Ovary (tissue), 9 donors: ENCODE data around the gene MOB1A. TPM values are rescaled to one million over a fixed set of nuclear protein-coding genes. Genes with fewer than 3 reads are reported as not detected.

ENCODE experiments used
- DNase-seq, 5 donors: peaks; one replicate each; pipeline ENCODE4 v3.0.0-alpha.2; 2019 to 2020
- H3K27ac ChIP-seq, 2 donors: fragments of 200-600 bp; one replicate each; pipeline versions ENCODE4 v1.5.1 to v1.8.0; 2019 to 2022
- H3K27me3 ChIP-seq: fragments of 200-600 bp; one replicate; pipeline ENCODE4 v1.8.0; 2022
- H3K36me3 ChIP-seq: fragments of 200-600 bp; sonication (generic); one replicate; pipeline ENCODE4 v1.5.1; 2019
- H3K4me1 ChIP-seq: one replicate; pipeline ENCODE4 v1.8.1; 2013; ENCODE audit warnings: mild to moderate bottlenecking, moderate library complexity; ENCODE audit not compliant: insufficient read depth
- H3K4me3 ChIP-seq: fragments of 200-600 bp; sonication (generic); one replicate; pipeline ENCODE4 v1.5.1; 2017
- H3K9me3 ChIP-seq, 2 donors: fragments of 200-600 bp in 1 of 2; sonication (generic) in 1 of 2; one replicate each; pipeline versions ENCODE4 v1.5.1 to v1.8.1; 2013 to 2019; ENCODE audit warnings: mild to moderate bottlenecking in 1 of 2, moderate library complexity in 1 of 2
- EP300 ChIP-seq: sonication (generic); formaldehyde crosslinking; IDR thresholded peaks from one replicate; pipeline ENCODE4 v1.6.1; 2017; ENCODE audit warnings: antibody characterized with exemption
- POLR2A ChIP-seq: fragments of 450-650 bp; IDR thresholded peaks from one replicate; pipeline ENCODE4 v1.6.1; 2017; ENCODE audit warnings: antibody characterized with exemption, mild to moderate bottlenecking, moderate library complexity
- WGBS, 3 donors: extraction: QIAGEN DNeasy Blood & Tissue Kit in 1 of 3; methylation state at CpG; one replicate each; pipeline versions ENCODE4 v1.1.5 to v1.1.7; 2013 to 2017; 5-methylcytosine and 5-hydroxymethylcytosine counted together
- intact Hi-C, 4 donors: fragments of 100-400 bp; cut with DNase I; formaldehyde crosslinking; loops; one replicate each; pipeline versions ENCODE4 v1.11.0 to v1.15.1; 2022 to 2023
- polyA plus RNA-seq, 2 donors: library from polyadenylated mRNA; stranded (reverse); fragments of 200-250 nt in 1 of 2; fragments of 350-450 nt in 1 of 2; fragmentation: Illumina TruSeq in 1 of 2; extraction: RNeasy Lipid Tissue Mini Kit (QIAGEN cat#74804) in 1 of 2; gene quantifications; one replicate each; pipeline ENCODE4 v1.2.3, GENCODE V29; 2013 to 2014
- total RNA-seq, 7 donors: library from RNA; depleted of rRNA in 2 of 7; stranded (reverse); fragments of >200 nt in 2 of 7; fragmentation: NEBNext Ultra II Directional in 3 of 7; extraction: Animal tissue kit (Norgen Biotek cat#: 25700) in 3 of 7; gene quantifications; one replicate each; pipeline versions ENCODE4 v1.1.0 to v1.2.4, GENCODE V29; 2016 to 2023
- TF ChIP-seq, protein P1 (sequence below), 3 donors: fragments of 450-650 bp in 2 of 3; fragments of 200-600 bp in 1 of 3; IDR thresholded peaks; one replicate each; pipeline versions ENCODE4 v1.5.1 to v1.8.0; 2016 to 2022; ENCODE audit warnings: antibody characterized with exemption in 3 of 3, mild to moderate bottlenecking in 1 of 3
- donor health status: DM: no; HTN: no; CAD: no; lungs with moderate emphysema.
- donor health status: DM: no; HTN: no; CAD: no.
- donor health status: Bipolar disorder and iron deficiency.
- donor health status: DM: yes; HTN: yes; CAD: no.
- donor health status: DM: no; HTN: no; CAD: no.
- donor health status: DM: yes; HTN: yes; CAD: no.

Gene MOB1A
- total and polyA plus RNA-seq, 9 donors, result 31.6 to 122 (median 93.0) TPM

DNA sequence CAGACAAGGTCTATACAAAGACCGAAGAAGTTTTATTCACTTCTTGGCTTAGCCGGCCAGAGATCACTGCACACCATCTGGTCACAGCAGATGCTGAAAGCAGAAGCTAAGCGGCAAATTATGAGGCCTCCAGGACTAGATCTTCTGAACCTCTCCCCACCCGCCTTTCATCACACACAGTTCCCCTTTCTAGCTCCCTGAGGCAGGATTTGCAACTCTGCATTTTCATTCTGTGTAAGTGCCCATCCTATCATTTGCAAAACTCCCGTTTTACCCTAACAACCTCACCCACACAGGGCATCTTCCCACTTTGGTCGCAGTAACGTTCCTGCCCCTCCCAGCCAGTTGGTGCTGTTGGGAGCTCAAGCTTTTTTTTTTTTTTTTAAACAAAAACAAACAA, 3.1 kb upstream of the MOB1A start:
- 46 to 57% (median 49%) methylated on average over 7 of the region's 7 CpGs for WGBS, 3 donors
- intact Hi-C loops, result no loop called here
- TF ChIP-seq POLR2A, result no peak
- TF ChIP-seq, protein P1, sequence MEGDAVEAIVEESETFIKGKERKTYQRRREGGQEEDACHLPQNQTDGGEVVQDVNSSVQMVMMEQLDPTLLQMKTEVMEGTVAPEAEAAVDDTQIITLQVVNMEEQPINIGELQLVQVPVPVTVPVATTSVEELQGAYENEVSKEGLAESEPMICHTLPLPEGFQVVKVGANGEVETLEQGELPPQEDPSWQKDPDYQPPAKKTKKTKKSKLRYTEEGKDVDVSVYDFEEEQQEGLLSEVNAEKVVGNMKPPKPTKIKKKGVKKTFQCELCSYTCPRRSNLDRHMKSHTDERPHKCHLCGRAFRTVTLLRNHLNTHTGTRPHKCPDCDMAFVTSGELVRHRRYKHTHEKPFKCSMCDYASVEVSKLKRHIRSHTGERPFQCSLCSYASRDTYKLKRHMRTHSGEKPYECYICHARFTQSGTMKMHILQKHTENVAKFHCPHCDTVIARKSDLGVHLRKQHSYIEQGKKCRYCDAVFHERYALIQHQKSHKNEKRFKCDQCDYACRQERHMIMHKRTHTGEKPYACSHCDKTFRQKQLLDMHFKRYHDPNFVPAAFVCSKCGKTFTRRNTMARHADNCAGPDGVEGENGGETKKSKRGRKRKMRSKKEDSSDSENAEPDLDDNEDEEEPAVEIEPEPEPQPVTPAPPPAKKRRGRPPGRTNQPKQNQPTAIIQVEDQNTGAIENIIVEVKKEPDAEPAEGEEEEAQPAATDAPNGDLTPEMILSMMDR (IDR thresholded peaks at IDR 0.05), result no peak
- TF ChIP-seq EP300, result no peak
- Histone ChIP-seq H3K9me3 (no peaks in the 10 kb centered on the region), H3K27ac (no peak overlapping the region), H3K4me3 (no peak overlapping the region), H3K4me1 (peaks cover 6% of the 10 kb centered on the region), H3K36me3 (no peaks in the 10 kb centered on the region), H3K27me3 (no peaks in the 10 kb centered on the region)
- no peak for DNase-seq

DNA sequence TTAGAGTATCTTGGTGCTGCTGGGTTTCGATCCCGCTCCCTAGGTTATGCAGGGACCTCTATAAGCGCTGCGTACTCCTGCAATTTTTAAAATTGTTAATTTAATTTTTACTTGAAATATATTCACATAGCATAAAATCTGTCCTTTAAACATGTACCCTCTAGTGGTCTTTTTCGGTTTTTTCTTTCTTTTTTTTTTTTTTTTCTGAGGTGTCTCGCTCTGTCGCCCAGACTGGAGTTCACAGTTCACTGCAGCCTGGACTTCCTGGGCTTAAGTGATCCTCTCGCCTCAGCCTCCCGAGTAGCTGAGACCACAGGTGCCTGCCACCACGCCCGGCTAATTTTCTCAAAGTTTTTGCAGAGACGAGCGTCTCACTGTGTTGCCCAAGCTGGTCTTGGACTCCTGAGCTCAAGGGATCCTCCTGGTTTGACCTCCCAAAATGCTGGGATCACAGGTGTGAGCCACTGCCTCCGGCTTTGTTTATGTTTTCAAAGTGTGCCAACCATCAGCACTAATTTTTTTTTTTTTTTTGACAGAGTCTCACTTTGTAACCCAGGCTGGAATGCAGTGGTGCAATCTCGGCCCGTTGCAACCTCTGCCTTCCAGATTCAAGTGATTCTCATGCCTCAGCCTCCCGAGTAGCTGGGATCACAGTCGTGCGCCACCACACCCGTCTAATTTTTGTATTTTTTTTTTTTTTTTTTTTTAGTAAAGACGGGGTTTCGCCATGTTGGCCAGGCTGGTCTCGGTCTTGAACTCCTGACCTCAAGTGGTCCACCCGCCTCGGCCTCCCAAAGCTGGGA, 585 bp upstream of the MOB1A start:
- intact Hi-C loops, result no loop called here
- peak overlapping the region; percentile 96 for H3K4me3 ChIP-seq
- WGBS, 3 donors, result 41 to 50% (median 45%) methylated on average over 25 of the region's 25 CpGs
- H3K9me3 ChIP-seq, result no peaks in the 10 kb centered on the region
- TF ChIP-seq, protein P1 (IDR thresholded peaks at IDR 0.05), result peak in 1 of 3 donors; percentile 3
- TF ChIP-seq EP300 (no peak), POLR2A (no peak)
- peak in 4 of 5 donors; percentile 18 to 42 (median 36) for DNase-seq
- no peak overlapping the region for H3K27ac ChIP-seq
- no peaks in the 10 kb centered on the region for H3K36me3 ChIP-seq
- H3K4me1 ChIP-seq, result peaks cover 9% of the 10 kb centered on the region
- no peaks in the 10 kb centered on the region for H3K27me3 ChIP-seq

DNA sequence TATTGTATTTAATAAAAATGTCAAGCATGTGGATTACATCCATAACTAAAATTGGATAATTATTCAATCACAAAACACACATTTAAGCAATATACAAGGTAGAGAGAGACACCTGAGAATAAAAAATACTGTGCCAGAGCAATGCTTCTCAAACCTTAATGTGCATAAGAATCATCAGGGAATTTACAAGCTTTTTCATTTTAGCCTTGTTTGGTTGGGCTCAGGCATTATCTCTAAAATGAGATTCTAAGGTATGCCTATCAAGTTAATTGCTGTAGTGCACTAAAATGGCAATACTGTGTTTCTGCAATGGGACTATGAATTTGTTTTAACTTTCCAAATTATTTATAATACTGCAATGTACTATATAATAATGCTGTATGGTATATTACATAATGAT, 983 bp downstream of the MOB1A start:
- no peak for TF ChIP-seq POLR2A
- TF ChIP-seq, protein P1 (IDR thresholded peaks at IDR 0.05), result no peak
- no peak for TF ChIP-seq EP300
- H3K4me3 ChIP-seq, result peak overlapping the region; percentile 96
- H3K27ac ChIP-seq, result peak overlapping the region in 1 of 2 donors; percentile 91
- H3K27me3 ChIP-seq, result no peaks in the 10 kb centered on the region
- intact Hi-C loops, result no loop called here
- no peak for DNase-seq
- no peaks in the 10 kb centered on the region for H3K9me3 ChIP-seq
- no peaks in the 10 kb centered on the region for H3K36me3 ChIP-seq
- H3K4me1 ChIP-seq, result peaks cover 11% of the 10 kb centered on the region

DNA sequence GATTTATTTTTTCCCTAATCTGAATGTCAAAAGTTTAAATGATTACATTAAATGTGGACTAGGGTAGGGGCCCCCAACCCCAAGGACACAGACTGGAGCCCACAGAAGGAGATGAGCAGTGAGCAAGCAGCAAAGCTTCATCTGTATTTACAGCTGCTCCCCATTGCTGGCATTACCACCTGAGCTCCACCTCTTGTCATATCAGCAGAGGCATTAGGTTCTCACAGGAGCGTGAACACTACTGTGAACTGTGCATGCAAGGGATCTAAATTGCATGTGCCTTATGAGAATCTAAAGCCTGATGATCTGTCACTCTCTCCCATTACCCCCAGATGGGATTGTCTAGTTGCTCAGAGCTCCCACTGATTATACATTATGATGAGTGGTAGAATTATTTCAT, 3.8 kb downstream of the MOB1A start:
- H3K27ac ChIP-seq, result no peak overlapping the region
- intact Hi-C loops, result no loop called here
- H3K4me3 ChIP-seq, result no peak overlapping the region
- H3K36me3 ChIP-seq, result no peaks in the 10 kb centered on the region
- WGBS, 3 donors, result 86 to 96% (median 95%) methylated on average over 1 of the region's 1 CpG
- H3K27me3 ChIP-seq, result no peaks in the 10 kb centered on the region
- DNase-seq, result no peak
- TF ChIP-seq EP300 (no peak), POLR2A (no peak)
- TF ChIP-seq, protein P1 (IDR thresholded peaks at IDR 0.05), result no peak
- H3K9me3 ChIP-seq, result no peaks in the 10 kb centered on the region
- H3K4me1 ChIP-seq, result peaks cover 11% of the 10 kb centered on the region
